ENCODE results near the gene SEPTIN10.

DNA sequence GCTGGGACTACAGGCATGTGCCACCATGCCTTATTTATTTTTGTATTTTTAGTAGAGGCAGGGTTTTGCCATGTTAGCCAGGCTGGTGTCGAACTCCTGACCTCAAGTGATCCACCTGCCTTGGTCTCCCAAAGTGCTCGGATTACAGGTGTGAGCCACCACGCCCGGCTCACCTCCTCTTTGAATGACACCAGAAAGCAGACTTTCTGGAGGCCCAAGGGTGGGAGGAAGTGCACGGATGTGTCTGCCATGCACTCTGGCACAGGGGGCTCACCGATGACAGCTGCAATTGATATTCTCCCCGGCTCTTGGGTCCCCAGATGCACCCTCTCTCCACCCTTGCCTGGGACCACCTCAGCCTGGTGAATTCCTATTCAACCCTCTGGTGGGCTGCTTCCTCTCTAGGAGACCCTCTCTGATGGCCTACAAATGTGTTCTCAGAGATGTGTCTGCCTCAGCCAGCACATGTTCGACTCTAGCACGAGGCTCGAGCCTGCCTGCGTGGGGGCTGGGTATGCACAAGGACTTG lies 87.3 kb downstream of the SEPTIN10 start:
- TF ChIP-seq CTCF (conservative IDR thresholded peaks at IDR 0.05; ENCODE audit: low read length) (no peak), EZH2phosphoT487 (IDR thresholded peaks at IDR 0.05; ENCODE audit: borderline replicate concordance) (no peak)

Data from Loucy (cell line).